Caki2 (cell line): ENCODE data around the gene CIB1. TPM values are rescaled to one million over a fixed set of nuclear protein-coding genes. Genes with fewer than 3 reads are reported as not detected.
"Not testable (repeated sequence)": the region's sequence is repeated elsewhere in the genome, so short reads cannot be mapped to it uniquely, and the experiment has no call there.

ENCODE experiments used
- DNase-seq: peaks from one replicate; pipeline ENCODE4 v3.0.0-alpha.2; 2015; ENCODE audit warnings: low read depth
- in situ Hi-C: cut with HindIII; loops from 2 replicates; pipeline ENCODE4 v1.10.0; 2016; ENCODE audit warnings: low sequenced_read_pairs, low pct_unique_long_range_greater_than_20kb, mixed read lengths
- total RNA-seq: library from RNA; depleted of rRNA; stranded (reverse); fragments of >200 nt; shearing (Covaris generic); gene quantifications from 2 replicates; pipeline ENCODE4 v1.2.3, GENCODE V29; 2014; ENCODE audit warnings: low replicate concordance

CIB1 gene
- total RNA-seq, 1 experiment from 2014 or later, result 334 TPM

- DNase-seq, result no peak
- in situ Hi-C loops, result no loop called here
Measured at GRCh38 chr15:90205050-90205848, 28.5 kb downstream of the CIB1 start.

- peak; percentile 74 for DNase-seq
- in situ Hi-C loops, result no loop called here
Measured at GRCh38 chr15:90203922-90204321, 29.8 kb downstream of the CIB1 start.

DNA sequence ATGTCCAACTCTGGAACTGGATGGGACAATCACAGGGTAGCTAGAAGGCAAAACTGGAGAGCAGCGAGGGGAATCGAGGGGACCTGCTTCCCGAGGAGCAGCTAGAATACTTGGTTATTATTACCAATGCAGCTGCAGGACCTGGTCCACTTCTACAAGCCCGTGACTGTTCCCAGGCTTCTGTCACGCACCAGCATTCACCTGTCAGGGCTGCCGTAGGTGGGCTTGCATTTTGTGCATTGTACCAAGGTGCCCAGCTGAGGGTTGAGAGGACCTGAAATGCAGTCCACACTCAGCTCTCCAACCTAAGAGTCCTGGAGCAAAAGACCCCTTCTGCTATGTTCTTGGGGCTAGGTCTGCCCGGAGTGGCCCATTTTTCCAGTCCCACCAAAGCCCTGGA lies 30.3 kb downstream of the CIB1 start:
- in situ Hi-C loops, result no loop called here
- no peak for DNase-seq

GRCh38 chr15:90202929-90203328 lies 30.8 kb downstream of the CIB1 start:
- in situ Hi-C loops, result no loop called here
- no peak for DNase-seq

GRCh38 chr15:90201944-90202375 lies 31.8 kb downstream of the CIB1 start:
- in situ Hi-C loops, result no loop called here
- no peak for DNase-seq

DNA sequence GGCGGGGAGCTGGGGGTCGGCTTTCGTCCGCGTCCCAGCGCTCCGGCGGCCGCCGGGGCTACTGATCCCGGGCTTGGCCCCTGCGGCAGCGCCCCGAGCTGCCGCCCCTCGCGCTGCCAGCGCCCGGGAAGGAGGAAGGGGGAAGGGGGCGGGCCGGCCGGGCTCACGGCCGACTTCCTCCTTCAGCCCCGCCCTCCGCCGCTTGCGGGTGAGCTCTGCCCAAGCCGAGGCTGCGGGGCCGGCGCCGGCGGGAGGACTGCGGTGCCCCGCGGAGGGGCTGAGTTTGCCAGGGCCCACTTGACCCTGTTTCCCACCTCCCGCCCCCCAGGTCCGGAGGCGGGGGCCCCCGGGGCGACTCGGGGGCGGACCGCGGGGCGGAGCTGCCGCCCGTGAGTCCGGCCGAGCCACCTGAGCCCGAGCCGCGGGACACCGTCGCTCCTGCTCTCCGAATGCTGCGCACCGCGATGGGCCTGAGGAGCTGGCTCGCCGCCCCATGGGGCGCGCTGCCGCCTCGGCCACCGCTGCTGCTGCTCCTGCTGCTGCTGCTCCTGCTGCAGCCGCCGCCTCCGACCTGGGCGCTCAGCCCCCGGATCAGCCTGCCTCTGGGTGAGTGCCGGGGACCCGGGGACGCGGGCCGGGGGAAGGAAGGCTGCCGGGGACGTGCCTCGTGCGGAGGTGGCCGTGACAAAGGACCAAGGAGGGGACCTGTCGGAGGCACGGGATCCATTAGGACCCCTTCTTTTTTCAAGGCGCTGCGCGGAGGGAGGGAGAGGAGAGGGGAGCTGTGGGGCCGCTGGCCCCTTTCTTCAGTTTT lies 32.4 kb downstream of the CIB1 start, which contains the start of gene SEMA4B:
SEMA4B (plus strand) TSS at position 201 of the 814 bp plus-strand sequence; CDS start at position 450, 249 bp downstream.
- DNase-seq, result peak; percentile 81

GRCh38 chr15:90200534-90201129 lies 33.1 kb downstream of the CIB1 start:
- peak; percentile 27 for DNase-seq
- in situ Hi-C loops, result no loop called here

More for the DNA sequence above, 32.4 kb downstream of the CIB1 start, which contains the start of gene SEMA4B:
- in situ Hi-C loops, result no loop called here

DNA sequence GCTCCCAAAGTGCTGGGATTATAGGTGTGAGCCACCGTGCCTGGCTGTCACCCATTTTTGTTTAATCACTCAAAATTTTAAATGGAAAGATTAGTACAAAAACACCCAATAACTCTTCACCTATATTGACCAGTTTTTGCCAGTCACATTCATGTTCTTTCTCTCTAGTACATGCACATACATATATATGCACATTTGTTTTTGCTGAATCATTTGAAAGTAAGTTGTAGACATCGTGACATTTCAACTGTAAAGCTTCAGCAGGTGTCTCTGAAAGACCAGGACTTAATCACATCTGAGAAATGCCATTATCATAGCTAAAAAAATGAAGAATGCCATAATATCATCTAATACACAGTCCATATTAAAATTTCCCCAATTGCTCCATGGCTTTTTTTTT lies 39.1 kb downstream of the CIB1 start:
- in situ Hi-C loops, result no loop called here
- DNase-seq, result no peak

- in situ Hi-C loops, result no loop called here
- DNase-seq, result no peak
Measured at GRCh38 chr15:90192961-90193786, 40.6 kb downstream of the CIB1 start.

DNA sequence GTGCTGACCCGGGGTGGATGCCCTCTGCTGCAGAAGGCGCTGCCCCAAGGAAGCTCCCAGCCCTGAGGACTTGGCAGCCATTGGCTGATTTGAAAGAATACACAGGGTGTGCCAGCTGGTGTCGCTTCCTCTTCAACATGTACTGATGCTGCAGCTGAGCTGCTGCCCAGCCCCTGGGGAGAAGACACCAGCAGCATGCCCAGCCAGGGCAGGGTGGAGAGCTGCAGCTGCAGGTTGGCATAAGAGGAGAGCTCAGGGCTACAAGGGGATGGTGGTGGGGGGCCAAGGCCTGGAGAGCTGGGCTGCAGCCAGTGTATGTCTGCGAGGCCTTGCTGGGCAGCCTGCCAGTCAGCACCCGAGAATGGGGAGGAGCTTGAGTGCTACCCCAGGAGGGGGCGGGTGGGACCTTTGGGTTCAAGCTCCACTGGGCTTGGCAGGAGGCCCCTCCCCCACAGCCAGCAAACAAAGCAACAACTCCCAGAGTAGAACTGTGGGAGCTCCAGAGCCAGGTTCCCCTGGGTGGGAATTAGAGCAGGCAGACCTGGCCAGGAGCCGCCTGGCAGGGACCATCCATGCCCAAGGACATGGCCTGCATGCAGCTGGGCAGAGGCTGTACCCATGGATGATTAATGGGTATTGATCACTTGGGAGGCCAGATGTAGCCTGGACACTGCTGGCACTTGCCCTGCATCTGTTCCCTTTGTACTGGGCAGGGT lies 41.8 kb downstream of the CIB1 start:
- in situ Hi-C loops, result no loop called here

DNA sequence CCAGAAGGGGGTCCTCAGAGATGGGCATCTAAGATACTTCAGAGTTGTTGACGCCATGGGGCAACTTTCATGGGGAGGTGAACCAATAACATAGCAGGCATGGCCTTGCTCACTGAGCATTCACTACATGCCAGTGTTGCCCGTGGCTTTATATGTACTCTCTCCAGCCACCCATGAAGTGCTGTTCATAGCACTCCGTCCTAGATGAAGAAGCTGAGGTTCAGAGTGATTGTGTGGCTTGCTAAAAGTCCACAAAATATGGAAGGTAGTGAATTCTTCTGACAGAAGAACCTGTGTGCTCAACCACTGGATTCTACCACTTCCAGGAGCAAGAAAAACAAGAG lies 42.4 kb downstream of the CIB1 start:
- in situ Hi-C loops, result no loop called here
- no peak for DNase-seq

More for the DNA sequence above, 41.8 kb downstream of the CIB1 start:
- DNase-seq, result peak; percentile 96

GRCh38 chr15:90190606-90191343 lies 43.0 kb downstream of the CIB1 start:
- in situ Hi-C loops, result no loop called here
- DNase-seq, result no peak

DNA sequence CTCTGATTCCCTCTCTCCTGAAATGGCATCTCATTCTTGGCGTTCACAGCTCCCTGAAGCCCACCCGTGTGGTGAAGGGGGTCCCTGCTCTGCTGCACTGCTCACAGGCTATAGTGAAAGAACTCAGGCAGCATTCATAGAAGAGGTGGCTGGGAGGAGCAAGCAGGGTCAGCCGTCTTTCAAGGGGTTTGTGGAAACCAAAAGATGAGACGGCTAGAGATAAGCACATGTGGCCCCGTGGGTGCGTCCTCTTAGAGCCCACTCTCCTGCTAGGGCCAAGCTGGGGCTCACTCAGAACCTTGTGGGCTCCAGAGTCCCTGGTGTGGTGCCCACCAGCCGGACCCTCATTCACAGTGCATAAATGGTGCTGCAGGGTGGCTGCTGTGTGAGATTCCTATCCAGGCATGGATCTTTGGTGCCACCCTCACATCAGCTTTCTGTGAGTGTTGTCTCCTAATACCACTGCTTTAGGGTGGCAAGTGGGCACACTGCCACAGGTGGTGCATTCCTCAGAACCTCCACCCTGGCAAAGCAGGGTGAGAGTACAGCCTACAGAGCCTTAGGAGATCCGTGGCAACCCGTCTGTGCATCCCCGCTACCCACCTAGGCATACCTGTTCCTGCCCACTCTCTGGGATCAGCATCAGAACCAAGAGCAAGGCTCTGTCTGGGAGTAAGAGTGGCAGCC lies 43.8 kb downstream of the CIB1 start:
- in situ Hi-C loops, result no loop called here
- DNase-seq, result no peak

- no peak for DNase-seq
- in situ Hi-C loops, result no loop called here
Measured at GRCh38 chr15:90188914-90189748, 44.6 kb downstream of the CIB1 start.

GRCh38 chr15:90188065-90188464 lies 45.7 kb downstream of the CIB1 start:
- in situ Hi-C loops, DNase-seq: not testable (repeated sequence)
